Thoracic aorta (tissue), 2 donors: ENCODE data around the gene SF1. TPM values are rescaled to one million over a fixed set of nuclear protein-coding genes. Genes with fewer than 3 reads are reported as not detected.

ENCODE experiments used
- ATAC-seq: fragments of 150-250 bp; one replicate; pipeline ENCODE4 v1.8.0; 2017; ENCODE audit warnings: low read depth; ENCODE audit not compliant: insufficient number of reproducible peaks, low FRiP score
- DNase-seq: peaks from one replicate; pipeline ENCODE4 v3.0.0-alpha.2; 2020; ENCODE audit warnings: low spot score
- H3K27ac ChIP-seq, 2 donors: fragments of 200-600 bp; sonication (generic); 1 replicate in 1 of 2; 2 replicates in 1 of 2; pipeline ENCODE4 v1.5.1; 2016; ENCODE audit warnings: mild to moderate bottlenecking in 2 of 2, moderate library complexity in 2 of 2
- H3K27me3 ChIP-seq: fragments of 200-600 bp; sonication (generic); replicated peaks from 2 replicates; pipeline ENCODE4 v1.6.0; 2016; ENCODE audit warnings: mild to moderate bottlenecking; ENCODE audit not compliant: insufficient read depth
- H3K36me3 ChIP-seq: fragments of 200-600 bp; sonication (generic); one replicate; pipeline ENCODE4 v1.5.1; 2016
- H3K4me1 ChIP-seq, 2 donors: fragments of 200-600 bp; sonication (generic); 1 replicate in 1 of 2; 2 replicates in 1 of 2; pipeline versions ENCODE4 v1.5.1 to v1.6.0; 2016; ENCODE audit warnings: low read depth in 2 of 2, mild to moderate bottlenecking in 1 of 2; ENCODE audit not compliant: control insufficient read depth in 1 of 2
- H3K4me3 ChIP-seq: fragments of 200-600 bp; sonication (generic); 2 replicates; pipeline ENCODE4 v1.5.1; 2016; ENCODE audit warnings: mild to moderate bottlenecking
- H3K9me3 ChIP-seq: fragments of 200-600 bp; sonication (generic); 2 replicates; pipeline ENCODE4 v1.5.1; 2016
- CTCF ChIP-seq: fragments of 200-600 bp; sonication (generic); IDR thresholded peaks from one replicate; pipeline ENCODE4 v1.5.1; 2019; ENCODE audit warnings: antibody characterized with exemption
- total RNA-seq, 2 donors: library from RNA; depleted of rRNA; stranded (reverse); fragments of >200 nt; gene quantifications; one replicate each; pipeline versions ENCODE4 v1.1.0 to v1.2.3, GENCODE V29; 2016

SF1 gene
- total RNA-seq, 2 donors from 2014 or later, result 250 to 512 TPM

- H3K27me3 ChIP-seq, result no peaks in the 10 kb centered on the region
- peak overlapping the region; percentile 79 for H3K4me3 ChIP-seq
- no peak for DNase-seq
- H3K9me3 ChIP-seq, result no peaks in the 10 kb centered on the region
- no peak for ATAC-seq
- H3K36me3 ChIP-seq, result no peaks in the 10 kb centered on the region
- no peak for TF ChIP-seq CTCF
- peaks cover 3 to 23% of the 10 kb centered on the region in 2 donors for H3K4me1 ChIP-seq
- H3K27ac ChIP-seq, result peak overlapping the region; percentile 90 to 97
Observed at GRCh38 chr11:64746486-64746885, 31.9 kb downstream of the SF1 start.

GRCh38 chr11:64745521-64746328, 32.6 kb downstream of the SF1 start:
- DNase-seq (peak; percentile 83), ATAC-seq (peak; percentile 63)
- Histone ChIP-seq H3K27me3 (no peaks in the 10 kb centered on the region), H3K27ac (peak overlapping the region; percentile 90 to 97), H3K4me3 (peak overlapping the region; percentile 79), H3K9me3 (no peaks in the 10 kb centered on the region), H3K4me1 (peaks cover 3 to 23% of the 10 kb centered on the region in 2 donors), H3K36me3 (no peaks in the 10 kb centered on the region)
- no peak for TF ChIP-seq CTCF

- Histone ChIP-seq H3K4me3 (peak overlapping the region; percentile 79), H3K9me3 (no peaks in the 10 kb centered on the region), H3K27ac (peak overlapping the region; percentile 90 to 97), H3K4me1 (peaks cover 3 to 23% of the 10 kb centered on the region in 2 donors), H3K36me3 (no peaks in the 10 kb centered on the region), H3K27me3 (no peaks in the 10 kb centered on the region)
- TF ChIP-seq CTCF, result no peak
- no peak for ATAC-seq
- no peak for DNase-seq
Observed at GRCh38 chr11:64745189-64745520, 33.2 kb downstream of the SF1 start.

GRCh38 chr11:64744544-64745188, 33.7 kb downstream of the SF1 start:
- Histone ChIP-seq H3K4me3 (peak overlapping the region; percentile 79), H3K36me3 (no peaks in the 10 kb centered on the region), H3K27ac (peak overlapping the region; percentile 90 to 97), H3K27me3 (no peaks in the 10 kb centered on the region), H3K9me3 (no peaks in the 10 kb centered on the region), H3K4me1 (peaks cover 3 to 23% of the 10 kb centered on the region in 2 donors)
- no peak for TF ChIP-seq CTCF
- ATAC-seq (no peak), DNase-seq (no peak)
